H9 (cell line): ENCODE measurements around the gene ESM1. TPM values are rescaled to one million over a fixed set of nuclear protein-coding genes. Genes with fewer than 3 reads are reported as not detected.

Source experiments
- DNase-seq: peaks from one replicate; pipeline ENCODE4 v3.0.0-alpha.2; 2017
- H2AFZ ChIP-seq: one replicate; pipeline ENCODE4 v1.6.1; 2013; ENCODE audit warnings: mild to moderate bottlenecking, low read length, control low read depth, moderate library complexity
- H2AK5ac ChIP-seq: 2 replicates; pipeline ENCODE4 v1.6.1; 2013; ENCODE audit warnings: low read length, control low read depth, mixed read lengths; ENCODE audit not compliant: insufficient read length
- H2BK120ac ChIP-seq: one replicate; pipeline ENCODE4 v1.6.1; 2013; ENCODE audit warnings: low read depth, mild to moderate bottlenecking, low read length, control low read depth, inconsistent platforms; ENCODE audit not compliant: poor library complexity, severe bottlenecking
- H2BK12ac ChIP-seq: 2 replicates; pipeline ENCODE4 v1.6.1; 2013; ENCODE audit warnings: low read length, control low read depth, mixed read lengths, low read depth; ENCODE audit not compliant: insufficient read length
- H2BK15ac ChIP-seq: 2 replicates; pipeline ENCODE4 v1.6.1; 2013; ENCODE audit warnings: low read depth, low read length, control low read depth
- H2BK20ac ChIP-seq: one replicate; pipeline ENCODE4 v1.6.1; 2013; ENCODE audit warnings: low read depth, mild to moderate bottlenecking, low read length, control low read depth, inconsistent platforms; ENCODE audit not compliant: poor library complexity, severe bottlenecking
- H2BK5ac ChIP-seq: 2 replicates; pipeline ENCODE4 v1.6.1; 2013; ENCODE audit warnings: low read length, control low read depth, mixed read lengths; ENCODE audit not compliant: insufficient read length
- H3K14ac ChIP-seq: 2 replicates; pipeline ENCODE4 v1.6.1; 2013; ENCODE audit warnings: low read length, control low read depth; ENCODE audit not compliant: insufficient read depth
- H3K18ac ChIP-seq: 2 replicates; pipeline ENCODE4 v1.6.1; 2013; ENCODE audit warnings: low read depth, mild to moderate bottlenecking, mixed read lengths, low read length, control low read depth; ENCODE audit not compliant: insufficient read length
- H3K23ac ChIP-seq: 2 replicates; pipeline ENCODE4 v1.6.1; 2013; ENCODE audit warnings: low read length, control low read depth, mixed read lengths, low read depth; ENCODE audit not compliant: insufficient read length
- H3K23me2 ChIP-seq: 2 replicates; pipeline ENCODE4 v1.6.1; 2013; ENCODE audit warnings: low read depth, mild to moderate bottlenecking, mixed read lengths, low read length, control low read depth; ENCODE audit not compliant: insufficient read length, poor library complexity, severe bottlenecking
- H3K27ac ChIP-seq: 2 replicates; pipeline ENCODE4 v1.5.1; 2013; ENCODE audit warnings: low read length, control low read depth, mixed read lengths, low read depth; ENCODE audit not compliant: insufficient read length
- H3K27me3 ChIP-seq: 2 replicates; pipeline ENCODE4 v1.6.1; 2013; ENCODE audit warnings: low read length, control low read depth, inconsistent platforms; ENCODE audit not compliant: insufficient read depth
- H3K4ac ChIP-seq: 2 replicates; pipeline ENCODE4 v1.6.1; 2013; ENCODE audit warnings: low read depth, mild to moderate bottlenecking, control low read depth, inconsistent platforms, low read length, moderate library complexity
- H3K4me1 ChIP-seq: 2 replicates; pipeline ENCODE4 v1.6.1; 2013; ENCODE audit warnings: low read length, control low read depth, inconsistent platforms; ENCODE audit not compliant: insufficient read depth
- H3K4me2 ChIP-seq: 2 replicates; pipeline ENCODE4 v1.6.1; 2013; ENCODE audit warnings: low read length, control low read depth, mixed read lengths; ENCODE audit not compliant: insufficient read length, insufficient read depth
- H3K56ac ChIP-seq: 2 replicates; pipeline ENCODE4 v1.6.1; 2013; ENCODE audit warnings: low read depth, mild to moderate bottlenecking, mixed read lengths, low read length, control low read depth; ENCODE audit not compliant: insufficient read length
- H3K79me1 ChIP-seq: 2 replicates; pipeline ENCODE4 v1.6.1; 2013; ENCODE audit warnings: low read depth, mild to moderate bottlenecking, moderate library complexity, low read length, control low read depth, inconsistent platforms; ENCODE audit not compliant: insufficient read depth, poor library complexity, severe bottlenecking
- H3K79me2 ChIP-seq: 2 replicates; pipeline ENCODE4 v1.6.1; 2013; ENCODE audit warnings: low read length, control low read depth, inconsistent platforms; ENCODE audit not compliant: insufficient read depth
- H3K9ac ChIP-seq: 2 replicates; pipeline ENCODE4 v1.6.1; 2013; ENCODE audit warnings: low read length, control low read depth, mixed read lengths; ENCODE audit not compliant: insufficient read length; ENCODE audit errors: extremely low read depth
- H3K9me3 ChIP-seq: one replicate; pipeline ENCODE4 v1.6.1; 2013; ENCODE audit warnings: low read depth, low read length, inconsistent platforms; ENCODE audit not compliant: control insufficient read depth
- H3T11ph ChIP-seq: one replicate; pipeline ENCODE4 v1.6.1; 2013; ENCODE audit warnings: mild to moderate bottlenecking, low read length, control low read depth, inconsistent platforms
- H4K20me1 ChIP-seq: one replicate; pipeline ENCODE4 v1.6.1; 2013; ENCODE audit not compliant: control insufficient read depth, insufficient read length, insufficient read depth
- H4K5ac ChIP-seq: 2 replicates; pipeline ENCODE4 v1.6.1; 2013; ENCODE audit warnings: low read depth, mild to moderate bottlenecking, mixed read lengths, low read length, control low read depth; ENCODE audit not compliant: insufficient read length
- H4K8ac ChIP-seq: replicated peaks from 2 replicates; pipeline ENCODE4 v1.6.1; 2013; ENCODE audit warnings: low read length, control low read depth, mixed read lengths, low read depth; ENCODE audit not compliant: insufficient read length
- H4K91ac ChIP-seq: 2 replicates; pipeline ENCODE4 v1.6.1; 2013; ENCODE audit warnings: low read depth, mild to moderate bottlenecking, moderate library complexity, mixed read lengths, low read length, control low read depth; ENCODE audit not compliant: insufficient read length
- H3K27ac Mint-ChIP-seq, 3 experiments: 2 replicates in 2 of 3; 3 replicates in 1 of 3; pipeline ENCODE4 v1.8.0; 2020 to 2021; ENCODE audit warnings: mixed read lengths in 3 of 3, mild to moderate bottlenecking in 1 of 3, moderate library complexity in 1 of 3
- H3K27me3 Mint-ChIP-seq: 2 replicates; pipeline ENCODE4 v1.8.0; 2021; ENCODE audit warnings: low read depth, mild to moderate bottlenecking, moderate library complexity, mixed read lengths
- H3K36me3 Mint-ChIP-seq, 3 experiments: 2 replicates in 2 of 3; 3 replicates in 1 of 3; pipeline ENCODE4 v1.8.0; 2020 to 2021; ENCODE audit warnings: low read depth in 3 of 3, mixed read lengths in 3 of 3; ENCODE audit not compliant: insufficient read depth in 1 of 3
- H3K4me1 Mint-ChIP-seq, 2 experiments: 2 replicates each; pipeline ENCODE4 v1.8.0; 2020; ENCODE audit warnings: mixed read lengths in 2 of 2
- H3K4me3 Mint-ChIP-seq, 2 experiments: 2 replicates in 1 of 2; 3 replicates in 1 of 2; pipeline ENCODE4 v1.8.0; 2020 to 2021; ENCODE audit warnings: mild to moderate bottlenecking in 2 of 2, mixed read lengths in 2 of 2, moderate library complexity in 1 of 2
- H3K9me3 Mint-ChIP-seq, 2 experiments: 2 replicates in 1 of 2; 3 replicates in 1 of 2; pipeline ENCODE4 v1.8.0; 2020; ENCODE audit warnings: mild to moderate bottlenecking in 2 of 2, mixed read lengths in 2 of 2, moderate library complexity in 1 of 2
- WGBS: extraction: QIAGEN DNeasy Blood & Tissue Kit; methylation state at CpG from one replicate; pipeline ENCODE4 v1.1.7; 2013; ENCODE audit warnings: missing lambda C conversion rate, low lambda C conversion rate, mixed read lengths; ENCODE audit not compliant: insufficient read length; ENCODE audit errors: extremely low coverage; 5-methylcytosine and 5-hydroxymethylcytosine counted together
- total RNA-seq: library from RNA; stranded (reverse); gene quantifications from 2 replicates; pipeline ENCODE4 v1.2.1, GENCODE V29; 2021
- TF ChIP-seq, protein P1 (sequence below): fragments of 200-600 bp; sonication (generic); conservative IDR thresholded peaks from 3 replicates; pipeline ENCODE4 v1.8.0; 2021; ENCODE audit warnings: antibody characterized with exemption, mild to moderate bottlenecking

Gene ESM1
- total RNA-seq, 1 experiment from 2014 or later = not detected

DNA sequence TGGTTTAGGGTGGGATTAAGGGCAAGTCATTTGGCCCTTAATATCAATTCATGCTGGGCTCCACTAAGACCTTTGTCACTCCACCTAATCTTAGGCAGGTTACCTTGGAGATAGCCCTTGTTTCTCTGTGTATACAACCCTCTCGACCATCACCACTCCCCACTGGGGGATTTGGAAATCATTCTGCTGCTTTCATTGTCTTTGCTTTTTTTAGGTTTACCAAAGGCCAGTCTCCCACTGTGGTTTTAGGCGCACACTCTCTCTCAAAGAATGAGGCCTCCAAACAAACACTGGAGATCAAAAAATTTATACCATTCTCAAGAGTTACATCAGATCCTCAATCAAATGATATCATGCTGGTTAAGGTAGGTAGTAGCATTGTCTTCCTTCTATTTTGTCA lies 44.8 kb upstream of the ESM1 start:
- Histone ChIP-seq H4K20me1 (no peaks in the 10 kb centered on the region), H2AFZ (no peak overlapping the region), H2BK20ac (no peak overlapping the region), H3K79me2 (no peaks in the 10 kb centered on the region), H3K27ac (no peak overlapping the region), H3K18ac (no peak overlapping the region), H3K9me3 (no peaks in the 10 kb centered on the region), H4K5ac (no peak overlapping the region), H3K4me1 (no peaks in the 10 kb centered on the region), H3K56ac (no peak overlapping the region), H3T11ph (no peak overlapping the region), H4K91ac (no peak overlapping the region), H3K14ac (no peak overlapping the region), H3K23me2 (no peaks in the 10 kb centered on the region), H2AK5ac (no peak overlapping the region), H2BK15ac (no peak overlapping the region), H3K23ac (no peak overlapping the region), H3K27me3 (no peaks in the 10 kb centered on the region), H2BK5ac (no peak overlapping the region), H2BK12ac (no peak overlapping the region), H3K4me2 (no peak overlapping the region), H3K79me1 (no peaks in the 10 kb centered on the region), H4K8ac (no peak overlapping the region), H3K4ac (no peak overlapping the region), H3K9ac (no peak overlapping the region), H2BK120ac (no peak overlapping the region)
- WGBS = no CpG with 5 or more reads among the region's 2 CpGs
- Mint-ChIP-seq H3K4me1 (peaks cover 23 to 33% of the 10 kb centered on the region in 2 experiments), H3K9me3 (no peaks in the 10 kb centered on the region), H3K27me3 (peaks cover 2% of the 10 kb centered on the region; the same call in 1 of the 2 replicates), H3K27ac (peak overlapping the region in 2 of 3 experiments; percentile 88 to 93; a peak in 5 of 7 replicates), H3K4me3 (no peak overlapping the region), H3K36me3 (peaks cover 0 to 5% (median 0%) of the 10 kb centered on the region in 3 experiments; a peak in 3 of 7 replicates)
- no peak for DNase-seq
- TF ChIP-seq, protein P1, sequence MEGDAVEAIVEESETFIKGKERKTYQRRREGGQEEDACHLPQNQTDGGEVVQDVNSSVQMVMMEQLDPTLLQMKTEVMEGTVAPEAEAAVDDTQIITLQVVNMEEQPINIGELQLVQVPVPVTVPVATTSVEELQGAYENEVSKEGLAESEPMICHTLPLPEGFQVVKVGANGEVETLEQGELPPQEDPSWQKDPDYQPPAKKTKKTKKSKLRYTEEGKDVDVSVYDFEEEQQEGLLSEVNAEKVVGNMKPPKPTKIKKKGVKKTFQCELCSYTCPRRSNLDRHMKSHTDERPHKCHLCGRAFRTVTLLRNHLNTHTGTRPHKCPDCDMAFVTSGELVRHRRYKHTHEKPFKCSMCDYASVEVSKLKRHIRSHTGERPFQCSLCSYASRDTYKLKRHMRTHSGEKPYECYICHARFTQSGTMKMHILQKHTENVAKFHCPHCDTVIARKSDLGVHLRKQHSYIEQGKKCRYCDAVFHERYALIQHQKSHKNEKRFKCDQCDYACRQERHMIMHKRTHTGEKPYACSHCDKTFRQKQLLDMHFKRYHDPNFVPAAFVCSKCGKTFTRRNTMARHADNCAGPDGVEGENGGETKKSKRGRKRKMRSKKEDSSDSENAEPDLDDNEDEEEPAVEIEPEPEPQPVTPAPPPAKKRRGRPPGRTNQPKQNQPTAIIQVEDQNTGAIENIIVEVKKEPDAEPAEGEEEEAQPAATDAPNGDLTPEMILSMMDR = no peak
